Measurements from ENCODE around the gene BBS1.
"Not testable (repeated sequence)": the region's sequence is repeated elsewhere in the genome, so short reads cannot be mapped to it uniquely, and the experiment has no call there.

Gene BBS1

GRCh38 chr11:66529069-66529468, 18.6 kb downstream of the BBS1 start:
- DNase-seq = no peak

DNA sequence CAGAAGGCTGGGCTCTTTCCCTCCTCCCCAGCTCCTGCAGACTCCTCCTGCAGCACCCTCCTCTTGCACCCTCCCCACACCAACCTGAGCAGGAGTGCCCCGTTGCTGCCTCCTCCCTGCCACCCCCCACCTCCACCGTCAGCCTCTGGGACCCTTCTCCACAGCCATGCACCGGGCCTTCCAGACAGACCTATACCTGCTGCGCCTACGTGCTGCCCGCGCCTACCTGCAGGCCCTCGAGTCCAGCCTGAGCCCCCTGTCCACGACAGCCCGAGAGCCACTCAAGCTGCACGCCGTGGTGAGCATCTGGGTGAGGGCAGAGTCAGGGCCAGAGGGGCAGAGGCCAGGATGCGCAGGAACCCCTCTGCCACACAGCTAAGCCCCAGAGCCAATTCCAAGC, 19.2 kb downstream of the BBS1 start:
- DNase-seq = no peak

DNA sequence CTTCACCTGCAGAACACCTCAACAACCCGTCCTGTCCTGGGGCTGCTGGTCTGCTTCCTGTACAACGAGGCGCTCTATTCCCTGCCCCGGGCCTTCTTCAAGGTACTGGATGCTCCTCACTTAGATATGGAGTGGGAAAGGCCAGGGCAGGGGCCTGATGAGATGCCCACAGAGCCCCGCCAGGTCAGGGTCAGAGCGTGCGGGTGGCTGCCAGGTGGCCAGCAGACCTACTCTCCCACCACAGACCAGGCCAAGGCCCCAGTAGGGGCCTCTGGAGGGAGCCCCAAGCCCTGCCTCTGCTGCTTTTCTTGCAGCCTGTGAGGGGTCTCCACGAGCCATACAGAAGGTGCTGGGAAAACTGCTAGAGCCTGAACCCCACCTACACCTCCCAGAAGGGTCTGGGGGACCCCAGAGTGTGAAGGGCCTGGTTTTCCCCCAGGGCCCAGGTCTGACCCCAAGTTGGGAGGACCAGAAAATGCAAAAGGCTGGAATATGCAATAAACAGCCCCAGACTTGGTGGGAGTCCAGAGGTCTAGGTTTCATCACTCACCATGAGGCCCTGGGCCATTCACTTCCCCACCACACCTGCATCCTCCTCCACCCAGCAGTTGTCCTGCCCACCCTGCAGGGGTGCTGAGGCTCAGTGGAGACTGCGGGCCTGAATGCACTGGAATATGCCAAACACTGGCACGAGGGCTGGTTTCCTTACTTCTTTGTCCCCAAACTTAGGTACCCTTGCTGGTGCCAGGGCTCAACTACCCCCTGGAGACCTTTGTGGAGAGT, 20.7 kb downstream of the BBS1 start:
- no peak for DNase-seq

- no peak for DNase-seq
Observed at GRCh38 chr11:66531841-66532240, 21.4 kb downstream of the BBS1 start.

DNA sequence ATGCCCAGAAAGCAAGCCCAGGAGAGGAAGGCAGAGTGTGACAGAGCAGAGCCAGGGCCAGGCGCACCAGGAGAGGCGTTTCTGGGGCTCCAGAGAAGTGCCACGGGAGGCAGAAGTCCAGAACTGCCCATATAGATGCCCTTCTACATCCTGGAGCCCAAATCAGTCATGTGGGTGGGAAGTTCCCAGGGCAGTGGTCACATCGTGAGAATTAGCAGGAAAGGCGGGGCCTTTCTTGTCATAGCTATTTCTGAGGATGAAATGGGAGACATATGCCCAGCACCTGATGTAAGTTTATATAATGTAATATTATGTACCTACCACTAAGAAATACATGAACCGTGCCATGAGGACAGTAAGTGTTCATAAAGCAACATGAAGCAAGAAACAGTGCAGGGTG, 22.3 kb downstream of the BBS1 start:
- DNase-seq = no peak

DNA sequence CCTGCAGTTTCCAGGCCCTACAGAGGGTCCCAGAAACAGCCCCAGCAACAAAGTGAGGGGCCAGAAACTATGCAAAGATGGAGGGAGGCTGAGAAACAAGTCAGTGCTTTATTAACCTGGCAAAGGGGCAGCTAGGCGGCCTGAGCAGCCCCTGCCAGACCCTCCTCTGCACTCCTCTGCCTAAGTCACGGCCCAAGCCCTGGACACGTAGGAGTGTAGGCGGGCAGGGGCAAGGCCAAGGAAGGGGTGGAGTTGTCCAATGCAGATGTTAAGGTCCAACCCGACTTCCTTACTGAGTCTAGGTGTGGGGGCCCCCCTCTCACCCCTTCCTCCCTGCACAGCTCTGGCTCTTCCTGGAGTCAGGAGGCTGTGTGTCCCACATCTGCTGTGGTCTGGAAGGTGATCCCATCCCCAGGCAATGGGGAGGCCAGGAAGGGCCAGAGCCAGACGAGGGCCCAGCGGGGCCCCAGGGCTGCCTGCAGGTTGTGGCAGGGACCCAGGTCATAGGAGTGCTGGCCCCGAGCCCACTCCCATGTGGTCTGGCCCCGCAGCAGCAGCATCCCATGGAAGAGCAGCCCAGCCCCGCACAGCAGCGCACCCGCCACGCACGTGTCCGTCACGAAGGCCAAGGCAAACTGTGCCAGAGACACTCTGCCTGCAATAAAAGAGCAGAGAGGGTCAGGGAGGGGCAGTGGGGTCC, 28.9 kb downstream of the BBS1 start:
- no peak for DNase-seq

- no peak for DNase-seq
Observed at GRCh38 chr11:66539870-66540213, 29.4 kb downstream of the BBS1 start.

DNA sequence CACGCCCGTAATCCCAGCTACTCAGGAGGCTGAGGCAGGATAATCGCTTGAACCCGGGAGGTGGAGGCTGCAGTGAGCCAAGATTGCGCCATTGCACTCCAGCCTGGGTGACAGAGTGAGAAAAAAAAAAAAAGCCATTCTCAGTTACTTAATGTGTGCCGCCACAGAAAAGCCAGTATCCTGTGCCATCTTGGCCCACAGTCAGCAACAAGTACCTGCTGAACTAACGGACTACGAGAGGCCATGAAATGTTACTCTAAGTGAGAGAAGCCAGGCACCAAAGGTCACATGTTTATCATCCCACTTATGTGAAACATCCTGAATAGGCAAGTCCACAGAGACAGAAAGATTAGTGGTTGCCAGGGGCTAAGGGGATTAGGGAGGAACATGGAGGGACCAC, 30.2 kb downstream of the BBS1 start:
- not testable (repeated sequence) for DNase-seq

DNA sequence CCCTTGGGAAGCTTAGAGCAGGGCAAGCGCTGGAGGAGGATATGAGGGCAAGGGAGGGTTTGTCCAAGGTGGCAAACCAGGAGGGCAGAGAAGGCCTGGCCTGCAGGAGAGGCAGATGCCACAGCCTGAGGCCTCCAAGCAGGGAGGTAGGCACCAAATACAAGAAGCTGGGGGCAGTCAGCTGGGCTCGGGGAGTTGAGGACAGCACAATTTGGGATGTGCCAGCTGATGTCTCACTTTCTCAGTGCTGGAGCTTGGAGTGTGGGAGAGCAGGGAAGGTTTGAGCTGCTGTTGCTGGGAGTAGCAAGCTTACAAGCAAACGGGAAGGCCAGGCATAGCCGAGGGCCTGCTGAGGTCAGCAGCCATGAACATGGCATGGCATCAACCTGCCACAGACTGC, 31.5 kb downstream of the BBS1 start:
- no peak for DNase-seq

- no peak for DNase-seq
Observed at GRCh38 chr11:66542362-66542761, 31.9 kb downstream of the BBS1 start.

GRCh38 chr11:66543263-66544107, 33.0 kb downstream of the BBS1 start:
- DNase-seq = no peak

DNA sequence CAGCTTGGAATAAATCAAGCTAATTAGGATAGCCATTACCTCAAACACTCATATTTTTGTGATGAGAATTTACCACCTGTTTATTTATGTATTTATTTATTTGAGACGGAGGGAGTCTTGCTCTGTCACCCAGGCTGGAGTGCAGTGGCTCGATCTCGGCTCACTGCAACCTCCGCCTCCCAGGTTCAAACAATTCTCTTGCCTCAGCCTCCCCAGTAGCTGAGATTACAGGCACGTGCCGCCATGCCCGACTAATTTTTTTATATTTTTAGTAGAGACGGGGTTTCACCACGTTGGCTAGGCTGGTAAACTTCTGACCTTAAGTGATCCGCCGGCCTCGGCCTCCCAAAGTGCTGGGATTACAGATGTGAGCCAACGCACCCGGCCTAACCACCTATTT, 34.5 kb downstream of the BBS1 start:
- DNase-seq = not testable (repeated sequence)

DNA sequence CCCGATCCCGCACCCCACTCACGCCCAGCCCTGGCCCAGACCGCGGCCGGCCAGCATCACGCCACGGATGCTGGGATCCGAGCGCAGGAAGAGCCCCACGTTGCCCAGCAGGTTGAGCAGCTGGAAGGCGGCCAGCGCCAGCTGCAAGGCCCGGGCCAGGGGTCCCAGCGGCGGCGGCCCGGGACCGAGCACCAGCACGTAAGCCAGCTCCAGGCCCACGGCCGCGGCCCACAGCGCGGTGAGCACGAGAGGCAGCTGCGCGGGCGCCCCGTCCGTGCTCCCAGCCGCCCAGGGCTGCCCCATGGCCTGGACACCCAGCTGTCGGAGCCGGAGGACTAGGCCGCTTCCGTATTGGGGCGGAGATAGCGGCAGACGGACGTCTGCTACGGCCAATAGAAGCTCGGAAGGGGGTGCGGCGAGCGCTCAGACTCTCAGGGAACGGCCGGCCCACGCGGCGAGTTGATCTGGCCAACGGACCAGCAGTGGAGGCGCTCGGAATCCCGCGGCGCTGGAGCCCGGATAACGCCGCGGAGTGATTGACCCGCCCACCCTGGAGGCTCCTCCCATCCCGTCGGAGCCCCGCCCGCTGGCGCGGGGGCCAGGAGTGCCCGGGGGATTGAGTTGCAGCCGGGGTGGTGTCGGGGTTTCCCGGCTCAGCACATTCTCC, 35.4 kb downstream of the BBS1 start, which contains the start of gene ZDHHC24:
TSS of gene ZDHHC24 (minus strand) at position 348 of the 667 bp plus-strand sequence. CDS start at position 303, 45 bp downstream.
- peak; percentile 93 for DNase-seq

- no peak for DNase-seq
Observed at GRCh38 chr11:66546368-66546965, 36.0 kb downstream of the BBS1 start, which contains the start of gene ACTN3. Gene ACTN3, plus strand, starts transcription at chr11:66546903. Its CDS starts 35 bp downstream, at chr11:66546938.

- no peak for DNase-seq
Observed at GRCh38 chr11:66546966-66547661, 36.7 kb downstream of the BBS1 start.

- no peak for DNase-seq
Observed at GRCh38 chr11:66547662-66548009, 37.2 kb downstream of the BBS1 start.

DNA sequence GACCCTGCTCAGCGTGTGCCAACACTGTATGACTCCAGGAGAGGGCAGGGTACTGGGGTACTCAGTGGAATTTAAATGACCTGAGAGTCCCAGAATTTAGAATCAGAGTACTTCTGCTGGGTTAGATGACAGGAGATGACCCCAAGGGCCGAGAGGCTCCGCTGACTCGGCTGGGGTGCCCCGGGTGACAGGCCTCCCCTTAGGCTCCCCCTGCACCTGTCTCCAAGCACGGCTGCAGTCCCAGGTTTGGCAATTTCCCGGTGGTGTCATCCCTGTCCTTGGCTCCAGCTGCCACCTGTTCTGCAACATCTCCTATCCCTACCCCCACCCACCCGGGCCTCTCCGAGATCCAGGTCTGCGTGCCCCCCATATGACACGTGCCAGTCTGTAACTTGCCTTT, 37.6 kb downstream of the BBS1 start:
- no peak for DNase-seq

GRCh38 chr11:66548774-66549630, 38.6 kb downstream of the BBS1 start:
- DNase-seq = no peak

- DNase-seq = no peak
Observed at GRCh38 chr11:66549696-66550095, 39.3 kb downstream of the BBS1 start.

DNA sequence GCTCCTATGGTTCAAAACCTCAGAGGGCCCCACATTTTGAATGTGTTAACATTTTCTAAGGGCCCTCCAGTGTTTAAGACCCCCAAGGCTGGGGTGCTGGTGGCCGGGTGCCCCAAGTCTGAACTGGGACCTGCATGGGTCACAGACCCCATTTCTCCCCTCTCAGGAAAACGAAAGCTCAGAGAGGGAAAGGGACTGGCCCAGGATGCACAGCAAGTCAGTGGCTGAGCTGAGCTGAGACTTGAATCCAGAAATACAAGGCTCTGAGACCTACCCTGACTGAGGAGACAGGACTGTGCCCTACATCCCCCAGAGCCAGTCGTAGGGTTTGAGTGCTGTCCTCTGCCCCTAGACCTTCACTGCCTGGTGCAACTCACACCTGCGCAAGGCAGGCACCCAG, 40.5 kb downstream of the BBS1 start:
- DNase-seq = no peak

- no peak for DNase-seq
Observed at GRCh38 chr11:66554602-66555001, 44.2 kb downstream of the BBS1 start.

All from amniotic stem cell (primary cell).